ENCODE measurements around the gene UPF1. TPM values are rescaled to one million over a fixed set of nuclear protein-coding genes. Genes with fewer than 3 reads are reported as not detected.

UPF1 gene
- total RNA-seq, 1 donor from 2014 or later: 69.8 TPM

DNA sequence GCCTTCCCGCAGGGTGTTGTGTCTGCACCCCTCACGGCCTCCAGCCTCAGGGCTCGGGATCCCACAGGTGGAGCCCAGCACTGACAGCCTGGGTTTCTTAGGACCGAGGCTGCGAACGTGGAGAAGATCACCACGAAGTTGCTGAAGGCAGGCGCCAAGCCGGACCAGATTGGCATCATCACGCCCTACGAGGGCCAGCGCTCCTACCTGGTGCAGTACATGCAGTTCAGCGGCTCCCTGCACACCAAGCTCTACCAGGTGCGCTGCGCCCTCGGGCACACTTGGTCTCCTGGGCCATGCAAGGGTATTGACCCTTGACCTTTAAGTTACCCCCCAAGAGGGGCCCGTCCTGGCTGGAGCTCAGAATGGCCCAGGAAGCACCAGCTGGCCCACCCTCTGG lies 29.0 kb downstream of the UPF1 start:
- no peak overlapping the region for H3K4me2 ChIP-seq
- H3K36me3 ChIP-seq: no peaks in the 10 kb centered on the region
- H3K4me3 ChIP-seq: no peak overlapping the region
- TF ChIP-seq EZH2phosphoT487 (IDR thresholded peaks at IDR 0.05) (no peak), EZH2 (IDR thresholded peaks at IDR 0.05) (no peak)
- TF ChIP-seq, protein P1, sequence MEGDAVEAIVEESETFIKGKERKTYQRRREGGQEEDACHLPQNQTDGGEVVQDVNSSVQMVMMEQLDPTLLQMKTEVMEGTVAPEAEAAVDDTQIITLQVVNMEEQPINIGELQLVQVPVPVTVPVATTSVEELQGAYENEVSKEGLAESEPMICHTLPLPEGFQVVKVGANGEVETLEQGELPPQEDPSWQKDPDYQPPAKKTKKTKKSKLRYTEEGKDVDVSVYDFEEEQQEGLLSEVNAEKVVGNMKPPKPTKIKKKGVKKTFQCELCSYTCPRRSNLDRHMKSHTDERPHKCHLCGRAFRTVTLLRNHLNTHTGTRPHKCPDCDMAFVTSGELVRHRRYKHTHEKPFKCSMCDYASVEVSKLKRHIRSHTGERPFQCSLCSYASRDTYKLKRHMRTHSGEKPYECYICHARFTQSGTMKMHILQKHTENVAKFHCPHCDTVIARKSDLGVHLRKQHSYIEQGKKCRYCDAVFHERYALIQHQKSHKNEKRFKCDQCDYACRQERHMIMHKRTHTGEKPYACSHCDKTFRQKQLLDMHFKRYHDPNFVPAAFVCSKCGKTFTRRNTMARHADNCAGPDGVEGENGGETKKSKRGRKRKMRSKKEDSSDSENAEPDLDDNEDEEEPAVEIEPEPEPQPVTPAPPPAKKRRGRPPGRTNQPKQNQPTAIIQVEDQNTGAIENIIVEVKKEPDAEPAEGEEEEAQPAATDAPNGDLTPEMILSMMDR (IDR thresholded peaks at IDR 0.05): no peak
- Mint-ChIP-seq H3K9me3 (no peaks in the 10 kb centered on the region), H3K4me1 (no peaks in the 10 kb centered on the region), H3K27ac (no peak overlapping the region), H3K4me3 (no peak overlapping the region), H3K36me3 (peaks cover 11% of the 10 kb centered on the region), H3K27me3 (ENCODE audit: insufficient read depth, low read depth) (peaks cover 4% of the 10 kb centered on the region)
- H3K9ac ChIP-seq: no peak overlapping the region
- no peaks in the 10 kb centered on the region for H3K9me3 ChIP-seq (ENCODE audit: low read depth)
- H4K20me1 ChIP-seq (ENCODE audit: low read depth): peaks cover 27% of the 10 kb centered on the region
- H2AFZ ChIP-seq (replicated peaks): no peak overlapping the region
- no peaks in the 10 kb centered on the region for H3K4me1 ChIP-seq
- H3K27ac ChIP-seq: no peak overlapping the region
- H3K79me2 ChIP-seq (ENCODE audit: low read depth): no peaks in the 10 kb centered on the region
- H3K27me3 ChIP-seq: no peaks in the 10 kb centered on the region
- no peak for DNase-seq (ENCODE audit: low spot score)
- no peaks in the 10 kb centered on the region for H3F3A ChIP-seq (ENCODE audit: low read depth)

DNA sequence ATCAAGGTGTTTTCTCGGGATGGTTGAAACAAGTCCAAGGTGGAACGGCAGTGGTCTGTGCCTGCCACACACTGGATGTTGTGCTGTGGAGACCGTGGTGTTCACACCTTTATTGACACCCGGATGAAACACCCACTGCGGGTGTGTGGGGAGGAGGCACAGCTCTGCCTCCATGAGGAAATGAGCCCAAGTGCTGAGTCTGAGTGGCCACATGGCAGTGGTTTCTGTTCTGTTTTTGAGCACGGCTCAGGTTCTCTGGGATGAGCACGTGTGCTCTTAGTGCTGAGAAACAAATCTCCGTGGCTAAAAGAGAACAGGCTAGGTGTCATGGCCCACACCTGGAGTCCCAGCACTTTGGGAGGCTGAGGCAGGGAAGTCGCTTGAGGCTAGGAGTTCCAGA lies 29.5 kb downstream of the UPF1 start:
- H3K4me3 Mint-ChIP-seq: no peak overlapping the region
- TF ChIP-seq EZH2phosphoT487 (IDR thresholded peaks at IDR 0.05) (no peak), EZH2 (IDR thresholded peaks at IDR 0.05) (no peak)
- TF ChIP-seq, protein P1 (IDR thresholded peaks at IDR 0.05): no peak
- Histone ChIP-seq H2AFZ (replicated peaks) (no peak overlapping the region), H4K20me1 (ENCODE audit: low read depth) (peaks cover 30% of the 10 kb centered on the region), H3K36me3 (no peaks in the 10 kb centered on the region), H3K4me1 (no peaks in the 10 kb centered on the region), H3K9me3 (ENCODE audit: low read depth) (no peaks in the 10 kb centered on the region), H3K9ac (no peak overlapping the region), H3K27me3 (no peaks in the 10 kb centered on the region), H3K4me2 (no peak overlapping the region), H3K27ac (no peak overlapping the region), H3K4me3 (no peak overlapping the region), H3K79me2 (ENCODE audit: low read depth) (no peaks in the 10 kb centered on the region), H3F3A (ENCODE audit: low read depth) (peaks cover under 1% of the 10 kb centered on the region)
- no peaks in the 10 kb centered on the region for H3K9me3 Mint-ChIP-seq
- no peak overlapping the region for H3K27ac Mint-ChIP-seq
- DNase-seq (ENCODE audit: low spot score): no peak
- no peaks in the 10 kb centered on the region for H3K4me1 Mint-ChIP-seq
- H3K36me3 Mint-ChIP-seq: peaks cover 10% of the 10 kb centered on the region
- H3K27me3 Mint-ChIP-seq (ENCODE audit: insufficient read depth, low read depth): peaks cover 8% of the 10 kb centered on the region

DNA sequence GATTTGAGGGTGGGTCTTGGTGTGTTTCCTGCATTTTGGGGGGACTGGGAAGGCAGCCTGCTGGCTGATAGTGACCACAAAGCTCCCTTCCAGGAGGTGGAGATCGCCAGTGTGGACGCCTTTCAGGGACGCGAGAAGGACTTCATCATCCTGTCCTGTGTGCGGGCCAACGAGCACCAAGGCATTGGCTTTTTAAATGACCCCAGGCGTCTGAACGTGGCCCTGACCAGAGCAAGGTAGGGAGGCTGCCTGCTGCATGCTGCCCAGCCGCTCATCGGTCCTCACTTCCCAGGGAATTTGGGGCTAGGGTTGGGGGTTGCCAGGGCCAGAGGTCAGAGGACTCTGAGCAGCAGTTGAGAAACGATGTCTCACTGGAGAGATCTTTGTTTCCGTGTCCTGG lies 30.2 kb downstream of the UPF1 start:
- Histone ChIP-seq H3K27me3 (no peaks in the 10 kb centered on the region), H3K4me2 (no peak overlapping the region), H3K27ac (no peak overlapping the region), H3K9ac (no peak overlapping the region), H3K9me3 (ENCODE audit: low read depth) (no peaks in the 10 kb centered on the region), H3K4me3 (no peak overlapping the region), H4K20me1 (ENCODE audit: low read depth) (peaks cover 28% of the 10 kb centered on the region), H2AFZ (replicated peaks) (no peak overlapping the region), H3K4me1 (no peaks in the 10 kb centered on the region), H3K79me2 (ENCODE audit: low read depth) (no peaks in the 10 kb centered on the region), H3F3A (ENCODE audit: low read depth) (peaks cover 7% of the 10 kb centered on the region), H3K36me3 (no peaks in the 10 kb centered on the region)
- Mint-ChIP-seq H3K27ac (no peak overlapping the region), H3K9me3 (no peaks in the 10 kb centered on the region), H3K36me3 (peaks cover 9% of the 10 kb centered on the region), H3K4me3 (no peak overlapping the region), H3K4me1 (peaks cover 2% of the 10 kb centered on the region), H3K27me3 (ENCODE audit: insufficient read depth, low read depth) (peaks cover 10% of the 10 kb centered on the region)
- no peak for TF ChIP-seq EZH2phosphoT487 (IDR thresholded peaks at IDR 0.05)
- no peak for TF ChIP-seq EZH2 (IDR thresholded peaks at IDR 0.05)
- TF ChIP-seq, protein P1 (IDR thresholded peaks at IDR 0.05): no peak
- DNase-seq (ENCODE audit: low spot score): no peak
